HCT116 (cell line): Measurements from ENCODE around the gene SETD5. TPM values are rescaled to one million over a fixed set of nuclear protein-coding genes. Genes with fewer than 3 reads are reported as not detected.

Experiments used
- ATAC-seq: fragments of 200-7000 bp; cut with Tn5 transposase; 2 replicates; pipeline ENCODE4 v1.9.1; 2020; ENCODE audit warnings: mild to moderate bottlenecking, moderate library complexity
- BruUV-seq: library from RNA; stranded (reverse); fragments of 400-500 nt; replicated peaks from 2 replicates; lab custom pipeline; 2021; lab: Mats Ljungman, UMichigan
- CTCF ChIA-PET: fragments of 300-600 bp; sonication (Branson Sonifier 250); formaldehyde crosslinking; loops from one replicate; lab custom pipeline; 2021; ENCODE audit warnings: antibody characterized with exemption; lab: Charles Lee
- POLR2A ChIA-PET: fragments of 300-600, 350-600 bp; sonication (Branson Sonifier 250); formaldehyde crosslinking; loops from one replicate; lab custom pipeline; 2021; ENCODE audit warnings: antibody characterized with exemption; lab: Charles Lee
- RAD21 ChIA-PET, 2 experiments: fragments of 300-600 bp; sonication (Branson Sonifier 250); formaldehyde crosslinking; loops; one replicate each; lab custom pipeline; 2023; ENCODE audit warnings: low total read pairs in 2 of 2; ENCODE audit not compliant: uncharacterized antibody in 2 of 2, unreplicated experiment in 2 of 2, low non-redundant PET in 1 of 2; lab: Charles Lee
- DNase-seq: peaks from one replicate; pipeline ENCODE4 v3.0.0-alpha.2; 2010; ENCODE audit warnings: low read depth, low spot score
- H2AFZ ChIP-seq: fragments of 200-600 bp; shearing (Covaris generic), sonication (generic); 2 replicates; pipeline ENCODE4 v1.6.1; 2017; ENCODE audit warnings: low read depth, mixed run types, mixed read lengths, antibody characterized with exemption, low read length; ENCODE audit not compliant: poor library complexity, severe bottlenecking
- H3K27ac ChIP-seq: 2 replicates; pipeline ENCODE4 v1.5.1; 2012; ENCODE audit warnings: low read depth, low read length
- H3K27me3 ChIP-seq: fragments of 200-600 bp; sonication (generic); 2 replicates; pipeline ENCODE4 v1.6.1; 2016; ENCODE audit warnings: mixed run types, low read length, mixed read lengths; ENCODE audit not compliant: insufficient read depth
- H3K36me3 ChIP-seq, 2 experiments: fragments of 200-500 bp in 1 of 2; fragments of 200-600 bp in 1 of 2; sonication (Bioruptor generic) in 1 of 2; sonication (generic) in 1 of 2; 2 replicates each; pipeline versions ENCODE4 v1.5.1 to v1.6.1; 2014 to 2016; ENCODE audit warnings: low read length in 2 of 2, inconsistent platforms in 1 of 2, mixed read lengths in 1 of 2, mixed run types in 1 of 2; ENCODE audit not compliant: insufficient read depth in 2 of 2, control insufficient read depth in 1 of 2
- H3K4me1 ChIP-seq, 2 experiments: fragments of 200-600 bp in 1 of 2; sonication (generic) in 1 of 2; 2 replicates each; pipeline versions ENCODE4 v1.5.1 to v1.6.1; 2012 to 2017; ENCODE audit warnings: low read length in 2 of 2, inconsistent platforms in 1 of 2, mild to moderate bottlenecking in 1 of 2, mixed read lengths in 1 of 2, mixed run types in 1 of 2, moderate library complexity in 1 of 2; ENCODE audit not compliant: insufficient read depth in 2 of 2, control insufficient read depth in 1 of 2
- H3K4me2 ChIP-seq: fragments of 200-600 bp; sonication (generic); 2 replicates; pipeline ENCODE4 v1.6.1; 2017; ENCODE audit warnings: mixed run types, low read length, mixed read lengths
- H3K4me3 ChIP-seq, 2 experiments: fragments of 200-600 bp in 1 of 2; sonication (generic) in 1 of 2; replicated peaks in 1 of 2; 2 replicates each; pipeline ENCODE4 v1.5.1; 2011 to 2016; ENCODE audit warnings: low read length in 2 of 2, control low read depth in 1 of 2, low read depth in 1 of 2, mild to moderate bottlenecking in 1 of 2, mixed read lengths in 1 of 2, mixed run types in 1 of 2
- H3K79me2 ChIP-seq: fragments of 200-600 bp; sonication (generic); 2 replicates; pipeline ENCODE4 v1.6.1; 2017; ENCODE audit warnings: mild to moderate bottlenecking, mixed run types, low read length, moderate library complexity, mixed read lengths; ENCODE audit not compliant: insufficient read depth
- H3K9ac ChIP-seq: fragments of 200-600 bp; sonication (generic); 2 replicates; pipeline ENCODE4 v1.6.1; 2016; ENCODE audit warnings: low read length, mixed read lengths
- H3K9me2 ChIP-seq: fragments of 200-600 bp; sonication (generic), shearing (Covaris generic); 2 replicates; pipeline ENCODE4 v1.6.1; 2017; ENCODE audit warnings: mixed run types, mild to moderate bottlenecking, moderate library complexity; ENCODE audit not compliant: insufficient read depth
- H3K9me3 ChIP-seq, 2 experiments: fragments of 200-500 bp in 1 of 2; fragments of 200-600 bp in 1 of 2; sonication (Bioruptor generic) in 1 of 2; sonication (generic) in 1 of 2; 2 replicates each; pipeline ENCODE4 v1.6.1; 2014 to 2017; ENCODE audit warnings: low read length in 2 of 2, mixed read lengths in 2 of 2, inconsistent platforms in 1 of 2, low read depth in 1 of 2, mild to moderate bottlenecking in 1 of 2, mixed run types in 1 of 2, moderate library complexity in 1 of 2; ENCODE audit not compliant: control insufficient read depth in 1 of 2, insufficient read depth in 1 of 2
- H4K20me1 ChIP-seq: fragments of 200-600 bp; sonication (generic), shearing (Covaris generic); 2 replicates; pipeline ENCODE4 v1.6.1; 2017; ENCODE audit warnings: mixed run types, mild to moderate bottlenecking, moderate library complexity; ENCODE audit not compliant: insufficient read depth
- CEBPB ChIP-seq: IDR thresholded peaks from 2 replicates; pipeline ENCODE4 v1.6.1; 2012; ENCODE audit warnings: low read depth
- EGR1 ChIP-seq: IDR thresholded peaks from 2 replicates; pipeline ENCODE4 v1.6.1; 2012; ENCODE audit warnings: low read depth
- ELF1 ChIP-seq: IDR thresholded peaks from 2 replicates; pipeline ENCODE4 v1.6.1; 2012; ENCODE audit warnings: low read depth, borderline replicate concordance
- EZH2phosphoT487 ChIP-seq: fragments of 200-600 bp; IDR thresholded peaks from 2 replicates; pipeline ENCODE4 v1.6.1; 2018; ENCODE audit warnings: antibody characterized with exemption, borderline replicate concordance
- FOSL1 ChIP-seq: IDR thresholded peaks from 2 replicates; pipeline ENCODE4 v1.6.1; 2012; ENCODE audit warnings: low read depth
- JUND ChIP-seq: IDR thresholded peaks from 2 replicates; pipeline ENCODE4 v1.6.1; 2012
- POLR2A ChIP-seq: IDR thresholded peaks from 2 replicates; pipeline ENCODE4 v1.7.0; 2011; ENCODE audit warnings: borderline replicate concordance; ENCODE audit not compliant: insufficient read depth, insufficient read length; ENCODE audit errors: extremely low read depth
- POLR2AphosphoS5 ChIP-seq: IDR thresholded peaks from 2 replicates; pipeline ENCODE4 v1.6.1; 2011; ENCODE audit warnings: mild to moderate bottlenecking, low read depth, low read length, moderate library complexity
- RAD21 ChIP-seq: IDR thresholded peaks from 2 replicates; pipeline ENCODE4 v1.6.1; 2012; ENCODE audit warnings: low read depth, mild to moderate bottlenecking
- SRF ChIP-seq: IDR thresholded peaks from 2 replicates; pipeline ENCODE4 v1.6.1; 2012; ENCODE audit warnings: low read depth
- TCF7L2 ChIP-seq: IDR thresholded peaks from 2 replicates; pipeline ENCODE4 v1.7.0; 2011; ENCODE audit warnings: borderline replicate concordance, inconsistent platforms; ENCODE audit not compliant: insufficient read depth, insufficient read length; ENCODE audit errors: extremely low read depth
- intact Hi-C: fragments of 100-400 bp; cut with micrococcal nuclease; formaldehyde crosslinking; loops from 2 replicates; pipeline ENCODE4 v1.10.0; 2022
- total RNA-seq: library from RNA; stranded (reverse); gene quantifications from one replicate; pipeline ENCODE4 v1.2.1, GENCODE V29; 2021; ENCODE audit not compliant: unreplicated experiment
- TF ChIP-seq, protein P1 (sequence below): IDR thresholded peaks from 2 replicates; pipeline ENCODE4 v1.6.1; 2011; ENCODE audit warnings: mild to moderate bottlenecking, low read length, moderate library complexity; ENCODE audit not compliant: insufficient replicate concordance; ENCODE audit errors: extremely low read depth
- TF ChIP-seq, protein P2 (sequence below): IDR thresholded peaks from 2 replicates; pipeline ENCODE4 v1.6.1; 2012

Gene SETD5
- total RNA-seq, 1 experiment from 2014 or later, result 141 TPM

DNA sequence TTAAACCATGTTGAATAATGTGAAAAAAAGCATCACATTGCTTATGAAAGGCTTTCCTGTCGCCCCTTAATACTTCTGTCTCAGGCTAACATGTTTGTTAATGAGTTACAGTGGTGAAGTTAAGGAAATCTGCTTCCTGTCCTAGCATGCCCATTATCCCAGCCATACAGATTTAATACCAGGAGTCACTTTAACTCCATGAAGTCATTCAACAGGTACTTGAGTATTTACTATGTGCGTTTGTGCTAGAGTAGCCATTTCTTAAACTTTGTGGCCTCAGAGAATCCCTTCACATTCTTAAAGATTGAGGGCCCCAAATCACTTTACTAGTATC, 10.1 kb upstream of the SETD5 start:
- H3K9me3 ChIP-seq, result no peaks in the 10 kb centered on the region
- no peaks in the 10 kb centered on the region for H3K4me1 ChIP-seq
- BruUV-seq, result no TSS peak
- H3K79me2 ChIP-seq, result peaks cover 58% of the 10 kb centered on the region
- TF ChIP-seq RAD21, result no peak
- no peak for TF ChIP-seq EZH2phosphoT487
- TF ChIP-seq CEBPB, result no peak
- TF ChIP-seq FOSL1, result no peak
- TF ChIP-seq TCF7L2, result no peak
- no peak overlapping the region for H2AFZ ChIP-seq
- H3K27ac ChIP-seq, result no peak overlapping the region
- no peaks in the 10 kb centered on the region for H3K27me3 ChIP-seq
- peaks cover 37 to 79% of the 10 kb centered on the region in 2 experiments for H3K36me3 ChIP-seq
- H3K4me2 ChIP-seq, result no peak overlapping the region
- H3K9me2 ChIP-seq, result no peaks in the 10 kb centered on the region
- intact Hi-C loops, result loop anchor here (5.0 kb wide), 1 partner anchor 35 kb away; no protein-coding TSS in a partner anchor
- RAD21 ChIA-PET, result no interaction called here
- ATAC-seq (no peak), DNase-seq (no peak)
- CTCF ChIA-PET, result no interaction called here
- no peak overlapping the region for H3K4me3 ChIP-seq
- no peaks in the 10 kb centered on the region for H4K20me1 ChIP-seq
- H3K9ac ChIP-seq, result no peak overlapping the region
- POLR2A ChIA-PET, result interaction anchor here (1.4 kb wide), 1 partner anchor 9 kb away, joined by 8 read pairs; the partner anchor contains the start of gene SETD5

DNA sequence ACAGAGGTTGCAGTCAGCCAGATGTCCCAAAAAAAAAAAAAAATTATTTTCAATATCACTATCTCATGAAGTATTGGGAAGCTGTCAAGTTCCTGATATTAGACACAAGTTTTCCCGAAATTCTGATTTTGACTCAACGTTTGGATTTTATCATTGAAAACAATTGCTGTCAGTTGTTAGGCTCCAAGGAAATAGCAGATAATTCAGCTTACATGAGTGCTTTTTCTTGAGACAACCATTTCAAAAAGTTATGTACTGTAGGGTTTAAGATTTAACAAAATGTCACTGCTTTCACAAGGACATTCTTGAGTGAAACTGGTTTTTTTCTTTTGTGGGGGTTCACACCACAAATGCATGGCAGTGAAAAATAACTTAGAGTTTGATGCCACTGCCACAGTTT, 9.3 kb upstream of the SETD5 start:
- CTCF ChIA-PET, result no interaction called here
- Histone ChIP-seq H2AFZ (no peak overlapping the region), H3K36me3 (peaks cover 37 to 77% of the 10 kb centered on the region in 2 experiments), H3K4me1 (no peaks in the 10 kb centered on the region), H3K27me3 (no peaks in the 10 kb centered on the region), H3K9me2 (no peaks in the 10 kb centered on the region), H3K9ac (no peak overlapping the region), H3K27ac (no peak overlapping the region), H3K4me3 (no peak overlapping the region), H3K4me2 (no peak overlapping the region), H3K9me3 (no peaks in the 10 kb centered on the region), H4K20me1 (peaks cover 7% of the 10 kb centered on the region; the same call in 1 of the 2 replicates), H3K79me2 (peaks cover 61% of the 10 kb centered on the region)
- intact Hi-C loops, result loop anchor here (5.0 kb wide), 1 partner anchor 34 kb away; no protein-coding TSS in a partner anchor
- TF ChIP-seq SRF (no peak), EGR1 (no peak), JUND (no peak), ELF1 (no peak), POLR2A (no peak), FOSL1 (no peak), POLR2AphosphoS5 (no peak)
- TF ChIP-seq, protein P1, sequence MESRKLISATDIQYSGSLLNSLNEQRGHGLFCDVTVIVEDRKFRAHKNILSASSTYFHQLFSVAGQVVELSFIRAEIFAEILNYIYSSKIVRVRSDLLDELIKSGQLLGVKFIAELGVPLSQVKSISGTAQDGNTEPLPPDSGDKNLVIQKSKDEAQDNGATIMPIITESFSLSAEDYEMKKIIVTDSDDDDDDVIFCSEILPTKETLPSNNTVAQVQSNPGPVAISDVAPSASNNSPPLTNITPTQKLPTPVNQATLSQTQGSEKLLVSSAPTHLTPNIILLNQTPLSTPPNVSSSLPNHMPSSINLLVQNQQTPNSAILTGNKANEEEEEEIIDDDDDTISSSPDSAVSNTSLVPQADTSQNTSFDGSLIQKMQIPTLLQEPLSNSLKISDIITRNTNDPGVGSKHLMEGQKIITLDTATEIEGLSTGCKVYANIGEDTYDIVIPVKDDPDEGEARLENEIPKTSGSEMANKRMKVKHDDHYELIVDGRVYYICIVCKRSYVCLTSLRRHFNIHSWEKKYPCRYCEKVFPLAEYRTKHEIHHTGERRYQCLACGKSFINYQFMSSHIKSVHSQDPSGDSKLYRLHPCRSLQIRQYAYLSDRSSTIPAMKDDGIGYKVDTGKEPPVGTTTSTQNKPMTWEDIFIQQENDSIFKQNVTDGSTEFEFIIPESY, result no peak
- TF ChIP-seq, protein P2, sequence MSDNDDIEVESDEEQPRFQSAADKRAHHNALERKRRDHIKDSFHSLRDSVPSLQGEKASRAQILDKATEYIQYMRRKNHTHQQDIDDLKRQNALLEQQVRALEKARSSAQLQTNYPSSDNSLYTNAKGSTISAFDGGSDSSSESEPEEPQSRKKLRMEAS, result no peak
- DNase-seq (no peak), ATAC-seq (no peak)
- no TSS peak for BruUV-seq
- POLR2A ChIA-PET, result interaction anchor here (1.4 kb wide), 1 partner anchor 8 kb away, joined by 8 read pairs; the partner anchor contains the start of gene SETD5
- RAD21 ChIA-PET, result no interaction called here
